Cerebellar cortex (tissue), 1 donor: Measurements from ENCODE around the gene NCOA1.
"Not testable (repeated sequence)": the region's sequence is repeated elsewhere in the genome, so short reads cannot be mapped to it uniquely, and the experiment has no call there.

ENCODE experiments used
- DNase-seq: peaks from one replicate; pipeline ENCODE4 v3.0.0-alpha.2; 2015; ENCODE audit warnings: low spot score

Gene NCOA1

DNA sequence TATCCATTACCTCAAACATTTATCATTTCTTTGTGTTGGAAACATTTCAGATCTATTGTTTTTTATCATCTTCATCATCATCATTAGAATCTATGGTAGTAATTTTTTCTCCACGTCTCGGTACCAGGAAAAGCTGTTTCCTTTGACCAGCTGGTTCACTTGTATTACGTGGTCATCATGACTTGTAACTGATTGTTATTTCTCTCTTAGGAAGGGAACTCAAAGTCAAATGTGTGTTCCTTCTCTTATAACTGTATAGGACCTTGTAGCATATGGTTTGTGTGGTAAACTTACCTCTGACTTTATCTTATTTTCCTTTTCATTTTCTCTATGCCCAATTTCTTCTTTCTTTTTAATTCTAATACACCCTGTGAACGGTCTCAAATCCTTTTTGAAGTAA, 16.5 kb downstream of the NCOA1 start:
- no peak for DNase-seq

GRCh38 chr2:24508878-24509277, 17.8 kb downstream of the NCOA1 start:
- DNase-seq: no peak

- no peak for DNase-seq
Measured at GRCh38 chr2:24509425-24509824, 18.4 kb downstream of the NCOA1 start.

DNA sequence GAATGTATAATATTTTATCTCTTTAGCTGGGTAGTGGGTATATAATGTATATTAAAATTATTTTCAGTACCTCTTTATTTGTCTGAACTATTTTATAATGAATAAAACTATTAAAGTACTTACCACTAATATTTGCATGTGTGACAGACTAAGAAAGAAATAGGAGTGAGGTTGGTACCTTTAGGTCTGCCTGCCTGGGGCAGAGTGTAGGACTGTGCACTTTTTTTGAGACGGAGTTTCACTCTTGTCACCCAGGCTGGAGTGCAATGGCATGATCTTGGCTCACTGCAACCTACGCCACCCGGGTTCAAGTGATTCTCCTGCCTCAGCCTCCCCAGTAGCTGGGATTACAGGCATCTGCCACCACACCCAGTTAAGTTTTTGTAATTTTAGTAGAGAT, 18.8 kb downstream of the NCOA1 start:
- no peak for DNase-seq

DNA sequence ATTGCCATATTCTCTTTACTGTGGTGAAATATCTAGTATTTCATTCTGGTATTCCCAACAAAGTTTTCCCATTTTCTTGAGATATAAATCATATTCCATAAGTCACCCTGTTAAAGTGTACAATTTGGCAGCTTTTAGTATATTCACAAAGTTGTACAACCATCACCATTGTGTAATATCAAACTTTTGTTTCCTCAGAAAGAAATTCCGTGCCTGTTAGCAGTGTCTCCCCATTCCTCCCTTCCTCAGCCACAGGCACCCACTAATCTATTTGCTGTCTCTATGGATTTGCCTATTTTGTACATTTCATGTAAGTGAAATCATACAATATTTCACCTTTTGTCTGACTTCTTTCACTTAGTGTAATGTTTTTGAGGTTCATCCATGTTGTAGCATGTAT, 19.7 kb downstream of the NCOA1 start:
- DNase-seq: no peak

DNA sequence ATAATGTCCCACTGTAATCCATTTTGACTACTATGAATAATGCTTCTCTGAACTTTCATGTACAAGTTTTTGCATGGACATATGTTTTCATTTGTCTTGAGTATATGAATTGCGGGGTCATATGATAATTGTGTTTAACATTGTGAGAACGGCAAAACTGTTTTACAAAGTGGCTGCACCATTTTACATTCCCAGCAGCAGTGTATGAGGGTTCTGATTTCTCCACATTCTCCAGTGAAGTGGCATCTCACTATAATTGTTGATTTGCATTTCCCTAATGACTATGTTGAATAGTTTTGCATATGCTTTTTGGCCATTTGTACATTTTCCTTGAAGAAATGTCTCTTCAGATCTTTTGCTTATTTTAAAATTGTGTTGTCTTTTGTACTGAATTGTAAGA, 20.1 kb downstream of the NCOA1 start:
- no peak for DNase-seq

- DNase-seq: no peak
Measured at GRCh38 chr2:24511894-24512293, 20.8 kb downstream of the NCOA1 start.

DNA sequence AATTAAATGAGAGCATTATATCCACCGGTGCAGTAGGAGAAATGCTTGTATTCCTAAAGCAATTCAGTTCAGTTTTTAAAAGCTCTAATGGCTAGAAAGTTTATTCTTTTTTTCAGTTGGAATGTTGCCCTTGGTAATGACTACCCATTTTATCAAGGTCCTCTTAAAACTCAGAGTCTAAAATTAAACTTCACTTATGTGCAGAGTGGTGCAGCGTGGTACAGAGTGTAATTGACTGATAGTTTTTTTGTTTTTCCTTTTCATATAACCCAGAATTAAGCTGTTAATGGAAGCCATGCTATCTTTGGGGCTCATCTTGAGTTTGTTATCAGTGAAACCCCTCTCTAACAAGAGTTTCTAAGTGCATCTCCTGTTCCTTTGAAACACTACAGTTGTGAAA, 21.4 kb downstream of the NCOA1 start:
- DNase-seq: no peak

DNA sequence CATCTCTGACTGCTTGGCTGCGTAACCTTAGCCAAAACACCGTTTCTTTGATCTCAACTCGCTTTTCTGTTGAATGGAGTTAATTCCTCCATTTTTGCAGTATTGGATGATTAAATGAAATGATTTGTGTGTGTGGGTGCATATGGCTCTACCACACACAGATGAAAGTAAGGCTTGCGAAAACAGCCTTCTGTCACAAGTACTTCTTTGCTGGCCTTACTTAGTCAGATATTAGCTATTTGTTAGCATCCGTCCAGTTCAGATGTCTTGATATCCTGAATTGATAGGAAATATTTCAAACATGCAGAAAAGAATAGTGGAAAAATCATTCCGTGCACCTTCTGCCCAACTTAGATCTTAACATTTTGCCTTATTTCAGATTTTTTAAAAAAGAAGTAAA, 21.8 kb downstream of the NCOA1 start:
- DNase-seq: no peak

GRCh38 chr2:24513281-24514071, 22.4 kb downstream of the NCOA1 start:
- DNase-seq: no peak

DNA sequence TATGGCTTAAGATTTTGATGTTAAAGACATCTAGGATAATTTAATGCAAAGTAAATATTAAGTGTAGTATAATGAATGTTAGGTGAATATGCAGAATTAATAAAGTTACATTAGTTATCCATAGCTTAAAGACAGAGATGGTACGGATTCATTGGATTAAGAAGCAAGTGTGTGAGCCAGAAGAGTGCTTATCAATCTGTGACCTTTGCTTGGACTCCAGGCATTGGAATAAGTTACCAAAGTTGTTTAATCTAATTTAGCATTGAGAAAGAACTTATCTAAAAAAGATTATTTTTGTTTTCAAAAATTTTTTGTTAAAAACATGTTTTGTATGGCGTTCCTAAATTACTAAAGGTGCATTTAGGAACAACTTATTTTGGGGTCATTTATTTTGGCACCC, 23.8 kb downstream of the NCOA1 start:
- no peak for DNase-seq

DNA sequence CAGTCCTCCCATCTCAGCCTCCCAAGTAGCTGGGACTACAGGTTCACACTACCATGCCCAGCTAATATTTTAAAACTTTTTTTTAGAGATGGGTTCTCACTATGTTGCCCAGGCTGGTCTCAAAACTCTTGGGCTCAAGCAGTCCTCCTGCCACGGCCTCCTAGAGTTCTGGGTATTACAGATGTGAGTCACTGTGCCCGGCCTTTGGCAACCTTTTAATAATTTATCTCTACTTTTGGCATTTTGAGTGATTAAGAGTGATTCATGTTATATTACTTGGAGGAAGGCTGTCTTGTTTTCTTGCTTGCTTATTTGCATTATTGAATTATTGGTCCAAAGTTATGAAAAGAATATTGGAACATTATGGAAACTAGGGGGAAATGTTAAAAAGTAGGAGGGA, 24.3 kb downstream of the NCOA1 start:
- no peak for DNase-seq

- no peak for DNase-seq
Measured at GRCh38 chr2:24515831-24516230, 24.8 kb downstream of the NCOA1 start.

DNA sequence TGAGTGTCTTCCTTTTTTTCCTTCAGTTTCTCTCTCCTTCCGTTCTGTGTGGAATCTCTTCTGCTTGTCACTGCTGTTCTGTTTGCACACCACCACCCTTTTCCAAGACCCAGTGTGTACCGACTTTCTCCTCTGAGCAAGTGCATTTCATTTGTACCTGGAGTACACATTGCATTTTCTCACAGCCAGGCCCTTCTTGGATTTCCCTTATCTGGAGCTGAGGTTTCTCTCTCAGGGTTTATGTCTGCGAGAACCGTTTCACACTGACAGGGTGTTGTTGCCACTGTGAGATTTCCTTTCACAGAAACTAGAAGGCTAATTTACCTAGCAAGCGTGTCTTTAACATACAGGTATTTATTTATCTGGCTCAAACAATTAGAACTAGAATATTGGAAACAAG, 26.2 kb downstream of the NCOA1 start:
- DNase-seq: no peak

GRCh38 chr2:24520175-24520574, 29.1 kb downstream of the NCOA1 start:
- no peak for DNase-seq

- no peak for DNase-seq
Measured at GRCh38 chr2:24521162-24521857, 30.3 kb downstream of the NCOA1 start.

DNA sequence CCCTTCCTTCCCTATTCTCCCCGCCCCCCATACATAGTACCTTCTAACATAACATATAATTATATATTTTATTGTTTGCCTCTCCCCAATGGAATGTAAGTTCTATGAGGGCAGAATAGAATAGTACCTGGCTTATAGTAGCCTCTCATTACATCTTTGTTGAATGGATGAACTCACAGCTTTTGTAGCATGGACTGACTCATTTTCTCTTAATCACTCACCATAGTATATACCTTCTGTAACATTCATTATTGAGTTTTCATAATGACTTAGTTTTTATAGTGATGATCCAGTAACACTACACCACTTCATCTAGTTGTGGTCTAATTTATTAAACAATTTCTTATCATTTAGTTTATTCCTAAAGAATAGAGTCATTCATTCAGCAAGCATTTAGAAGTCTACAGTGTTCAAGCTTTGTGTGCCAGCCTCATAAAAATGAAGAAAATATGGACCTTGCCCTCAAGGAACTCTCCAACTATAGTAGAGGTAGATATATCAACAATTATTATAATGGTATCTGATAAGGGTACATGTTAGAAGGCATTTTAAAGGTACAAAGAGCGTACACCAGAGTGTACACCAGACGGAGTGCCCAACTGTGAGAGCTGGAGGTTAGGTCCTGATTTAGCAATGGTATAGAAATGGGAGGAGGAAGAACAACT, 31.1 kb downstream of the NCOA1 start:
- no peak for DNase-seq

GRCh38 chr2:24527536-24527935, 36.5 kb downstream of the NCOA1 start:
- DNase-seq: no peak

DNA sequence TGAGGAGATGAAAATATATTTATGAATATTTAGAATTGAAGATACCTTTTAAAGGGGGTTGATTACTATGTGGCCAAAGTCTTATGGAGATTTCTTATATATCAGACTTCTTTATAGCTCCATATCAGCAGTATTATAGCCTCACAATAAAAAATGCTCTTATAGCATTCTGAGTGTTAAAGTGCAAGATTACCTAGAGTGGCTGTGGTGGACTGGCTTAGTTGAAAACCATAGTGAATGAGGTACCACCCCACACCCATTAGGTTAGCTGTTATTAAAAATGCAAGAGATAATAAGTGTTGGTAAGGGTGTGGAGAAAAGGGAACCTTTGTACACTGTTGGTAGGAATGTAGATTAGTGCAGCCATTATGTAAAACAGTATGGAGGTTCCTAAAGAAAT, 39.7 kb downstream of the NCOA1 start:
- no peak for DNase-seq

DNA sequence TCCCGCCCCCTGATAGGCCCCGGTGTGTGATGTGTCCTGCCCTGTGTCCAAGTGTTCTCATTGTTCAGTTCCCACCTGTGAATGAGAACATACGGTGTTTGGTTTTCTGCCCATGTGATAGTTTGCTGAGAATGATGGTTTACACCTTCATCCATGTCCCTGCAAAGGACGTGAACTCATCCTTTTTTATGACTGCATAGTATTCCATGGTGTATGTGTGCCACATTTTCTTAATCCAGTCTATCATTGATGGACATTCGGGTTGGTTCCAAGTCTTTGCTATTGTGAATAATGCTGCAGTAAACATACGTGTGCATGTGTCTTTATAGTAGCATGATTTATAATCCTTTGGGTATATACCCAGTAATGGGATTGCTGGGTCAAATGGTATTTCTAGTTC, 40.6 kb downstream of the NCOA1 start:
- not testable (repeated sequence) for DNase-seq

DNA sequence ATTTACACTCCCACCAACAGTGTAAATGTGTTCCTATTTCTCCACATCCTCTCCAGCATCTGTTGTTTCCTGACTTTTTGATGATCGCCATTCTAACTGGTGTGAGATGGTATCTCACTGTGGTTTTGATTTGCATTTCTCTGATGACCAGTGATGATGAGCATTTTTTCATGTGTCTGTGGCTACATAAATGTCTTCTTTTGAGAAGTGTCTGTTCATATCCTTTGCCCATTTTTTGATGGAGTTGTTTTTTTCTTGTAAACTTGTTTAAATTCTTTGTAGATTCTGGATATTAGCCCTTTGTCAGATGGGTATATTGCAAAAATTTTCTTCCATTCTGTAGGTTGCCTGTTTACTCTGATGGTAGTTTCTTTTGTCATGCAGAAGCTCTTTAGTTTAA, 41.0 kb downstream of the NCOA1 start:
- not testable (repeated sequence) for DNase-seq

DNA sequence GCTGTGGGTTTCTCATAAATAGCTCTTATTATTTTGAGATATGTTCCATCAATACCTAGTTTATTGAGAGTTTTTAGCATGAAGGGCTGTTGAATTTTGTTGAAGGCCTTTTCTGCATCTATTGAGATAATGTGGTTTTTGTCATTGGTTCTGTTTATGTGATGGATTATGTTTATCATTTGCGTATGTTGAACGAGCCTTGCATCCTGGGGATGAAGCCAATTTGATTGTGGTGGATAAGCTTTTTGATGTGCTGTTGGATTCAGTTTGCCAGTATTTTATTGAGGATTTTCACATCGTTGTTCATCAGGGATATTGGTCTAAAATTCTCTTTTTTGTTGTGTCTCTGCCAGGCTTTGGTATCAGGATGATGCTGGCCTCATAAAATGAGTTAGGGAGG, 42.5 kb downstream of the NCOA1 start:
- DNase-seq: not testable (repeated sequence)

DNA sequence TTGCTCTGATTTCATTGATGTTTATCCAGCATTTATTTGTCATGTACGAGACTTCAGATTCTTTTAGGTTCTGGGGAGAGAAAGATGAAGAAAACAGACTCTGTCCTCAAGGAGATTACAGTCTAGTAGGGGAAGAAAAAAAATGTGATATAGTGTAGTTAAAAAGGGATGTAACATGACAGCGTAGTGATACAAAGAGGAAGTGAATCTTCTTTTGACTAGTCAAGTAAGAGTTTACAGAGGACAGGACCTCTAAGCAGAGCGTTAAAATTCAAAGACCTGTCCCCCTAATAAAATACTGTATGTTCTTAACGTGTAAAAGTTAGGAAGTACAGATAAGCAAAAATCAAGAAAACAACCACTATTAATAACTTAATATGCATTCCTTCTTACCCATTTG, 47.7 kb downstream of the NCOA1 start:
- DNase-seq: no peak
